Sigmoid colon (tissue), 4 donors: Measurements from ENCODE around the gene NR2C2.

Experiments used
- CTCF ChIP-seq, 4 experiments: fragments of 450-650 bp in 3 of 4; fragments of 200-600 bp in 1 of 4; IDR thresholded peaks; one replicate each; pipeline ENCODE4 v1.5.1; 2016 to 2019; ENCODE audit warnings: antibody characterized with exemption in 4 of 4, mild to moderate bottlenecking in 3 of 4, moderate library complexity in 2 of 4
- EP300 ChIP-seq, 4 donors: sonication (generic); formaldehyde crosslinking; IDR thresholded peaks; one replicate each; pipeline ENCODE4 v1.6.1; 2017; ENCODE audit warnings: antibody characterized with exemption in 4 of 4
- POLR2A ChIP-seq, 2 donors: fragments of 450-650 bp; IDR thresholded peaks; one replicate each; pipeline ENCODE4 v1.6.1; 2016; ENCODE audit warnings: antibody characterized with exemption in 2 of 2, mild to moderate bottlenecking in 2 of 2, moderate library complexity in 2 of 2
- POLR2AphosphoS5 ChIP-seq, 4 donors: sonication (generic); formaldehyde crosslinking; IDR thresholded peaks; one replicate each; pipeline ENCODE4 v1.6.1; 2017; ENCODE audit warnings: antibody characterized with exemption in 4 of 4

GRCh38 chr3:15083252-15083651 is 135.9 kb downstream of the NR2C2 start:
- TF ChIP-seq POLR2A (IDR thresholded peaks at IDR 0.05) (no peak), CTCF (IDR thresholded peaks at IDR 0.05) (no peak), EP300 (IDR thresholded peaks at IDR 0.05) (no peak), POLR2AphosphoS5 (IDR thresholded peaks at IDR 0.05) (no peak)
